ENCODE measurements around the gene SESN2. TPM values are rescaled to one million over a fixed set of nuclear protein-coding genes. Genes with fewer than 3 reads are reported as not detected.
"Not testable (repeated sequence)": the region's sequence is repeated elsewhere in the genome, so short reads cannot be mapped to it uniquely, and the experiment has no call there.

SESN2 gene
- total RNA-seq, 1 donor: 11.3 TPM

- no peak for DNase-seq (ENCODE audit: low read depth in 2 of 3, low spot score in 2 of 3)
These were observed 67.2 kb downstream of the SESN2 start for GRCh38 chr1:28326515-28326914.

GRCh38 chr1:28326984-28327383, 67.7 kb downstream of the SESN2 start:
- DNase-seq (ENCODE audit: low read depth in 2 of 3, low spot score in 2 of 3): no peak

DNA sequence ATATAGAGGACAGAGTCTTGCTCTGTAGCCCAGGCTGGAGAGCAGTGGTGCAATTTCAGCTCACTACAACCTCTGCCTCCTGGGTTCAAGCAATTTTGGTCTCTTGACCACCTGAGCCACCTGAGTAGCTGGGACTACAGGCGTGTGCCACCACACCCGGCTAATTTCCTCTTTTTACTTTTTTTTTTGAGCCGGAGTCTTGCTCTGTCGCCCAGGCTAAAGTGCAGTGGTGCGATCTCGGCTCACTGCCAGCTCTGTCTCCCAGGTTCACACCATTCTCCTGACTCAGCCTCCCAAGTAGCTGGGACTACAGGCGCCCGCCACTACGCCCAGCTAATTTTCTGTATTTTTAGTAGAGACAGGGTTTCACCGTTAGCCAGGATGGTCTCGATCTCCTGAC, 68.1 kb downstream of the SESN2 start:
- not testable (repeated sequence) for DNase-seq (ENCODE audit: low read depth in 2 of 3, low spot score in 2 of 3)

- no peak for DNase-seq (ENCODE audit: low read depth in 2 of 3, low spot score in 2 of 3)
These were observed 68.9 kb downstream of the SESN2 start for GRCh38 chr1:28328228-28328648.

- peak; percentile 21 to 63 (median 39) for DNase-seq (ENCODE audit: low read depth in 2 of 3, low spot score in 2 of 3)
These were observed 70.3 kb downstream of the SESN2 start for GRCh38 chr1:28329395-28330153.

Other genes starting within 250 kb of the SESN2 start
- 12.7 TPM for gene EYA3, start 170.9 kb upstream of the SESN2 start, total RNA-seq
- 5.4 TPM for gene PTAFR, start 82.8 kb upstream of the SESN2 start, total RNA-seq
- 21.5 TPM for gene DNAJC8, start 26.5 kb upstream of the SESN2 start, total RNA-seq
- 53.1 TPM for gene ATP5IF1, start 23.4 kb upstream of the SESN2 start, total RNA-seq
- 21.3 TPM for gene MED18, start 69.5 kb downstream of the SESN2 start, total RNA-seq
- 30.7 TPM for gene PHACTR4, start 110.2 kb downstream of the SESN2 start, total RNA-seq
- 56.0 TPM for gene RCC1, start 246.5 kb downstream of the SESN2 start, total RNA-seq

Measured in hematopoietic multipotent progenitor cell (in vitro differentiated cells).